Cardiac muscle cell (in vitro differentiated cells and primary cell): ENCODE data around the gene EVPLL. TPM values are rescaled to one million over a fixed set of nuclear protein-coding genes. Genes with fewer than 3 reads are reported as not detected.
"Not testable (repeated sequence)": the region's sequence is repeated elsewhere in the genome, so short reads cannot be mapped to it uniquely, and the experiment has no call there.

Experiments used
- DNase-seq, 2 donors: peaks; one replicate each; pipeline versions ENCODE4 v3.0.0 to v3.0.0-alpha.2; 2010 to 2017; ENCODE audit warnings: low read depth in 1 of 2, low spot score in 1 of 2
- H3K27ac ChIP-seq: fragments of 200-600 bp; sonication (generic); 2 replicates; pipeline ENCODE4 v1.5.1; 2016
- H3K27me3 ChIP-seq: fragments of 200-600 bp; sonication (generic); 2 replicates; pipeline ENCODE4 v1.6.0; 2016; ENCODE audit warnings: control low read depth
- H3K36me3 ChIP-seq: fragments of 200-600 bp; sonication (generic); 2 replicates; pipeline ENCODE4 v1.5.1; 2016; ENCODE audit warnings: control low read depth
- H3K4me1 ChIP-seq: fragments of 200-600 bp; sonication (generic); 2 replicates; pipeline ENCODE4 v1.8.1; 2017; ENCODE audit warnings: low read depth, mild to moderate bottlenecking, mixed run types
- H3K4me3 ChIP-seq: fragments of 200-600 bp; sonication (generic); 2 replicates; pipeline ENCODE4 v1.5.1; 2016; ENCODE audit warnings: mild to moderate bottlenecking
- H3K9me3 ChIP-seq: fragments of 200-600 bp; sonication (generic); 2 replicates; pipeline ENCODE4 v1.5.1; 2017; ENCODE audit warnings: low read depth, mild to moderate bottlenecking, control low read depth
- polyA plus RNA-seq: library from polyadenylated mRNA; unstranded; fragments of >200 nt; fragmentation: Nextera tagmentation; extraction: Ambion mirVana; gene quantifications from 2 replicates; pipeline ENCODE4 v1.2.1, GENCODE V29; 2016
- total RNA-seq: library from RNA; depleted of rRNA; stranded (reverse); fragments of >200 nt; gene quantifications from 2 replicates; pipeline ENCODE4 v1.2.3, GENCODE V29; 2016

EVPLL gene
- total and polyA plus RNA-seq, 2 experiments from 2014 or later, result not detected

- not testable (repeated sequence) for H3K9me3 ChIP-seq, H3K4me1 ChIP-seq, DNase-seq, H3K4me3 ChIP-seq, H3K27ac ChIP-seq, H3K36me3 ChIP-seq, H3K27me3 ChIP-seq
Measured at GRCh38 chr17:18401872-18402590, 24.5 kb downstream of the EVPLL start.

GRCh38 chr17:18403166-18403565, 25.6 kb downstream of the EVPLL start:
- not testable (repeated sequence) for H3K4me1 ChIP-seq, H3K4me3 ChIP-seq, H3K27ac ChIP-seq, H3K36me3 ChIP-seq, DNase-seq, H3K27me3 ChIP-seq, H3K9me3 ChIP-seq

DNA sequence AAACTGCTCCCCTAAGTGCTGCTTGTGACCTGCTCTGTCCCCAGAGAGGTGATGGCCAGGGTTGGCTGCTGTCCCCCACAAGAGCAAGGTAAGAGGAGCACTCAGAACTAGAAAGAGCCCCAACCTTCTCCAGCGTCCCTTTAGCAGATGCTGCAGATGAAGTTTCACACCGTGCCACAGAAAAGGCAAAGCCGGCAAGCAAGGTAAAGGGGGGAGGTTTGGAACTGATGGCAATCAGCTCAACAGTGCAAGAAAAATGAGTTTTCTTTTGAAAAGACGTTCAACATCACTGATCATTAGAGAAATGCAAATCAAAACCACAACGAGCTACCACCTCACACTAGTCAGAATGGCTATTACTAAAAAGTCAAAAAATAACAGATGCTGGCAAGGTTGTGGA, 26.0 kb downstream of the EVPLL start:
- DNase-seq, result not testable (repeated sequence)

GRCh38 chr17:18408906-18409305, 31.3 kb downstream of the EVPLL start:
- peak in 1 of 2 donors; percentile 2 for DNase-seq
- not testable (repeated sequence) for H3K9me3 ChIP-seq, H3K4me1 ChIP-seq

More for the DNA sequence above, 26.0 kb downstream of the EVPLL start:
- H3K27ac ChIP-seq, H3K36me3 ChIP-seq, H3K4me1 ChIP-seq, H3K27me3 ChIP-seq, H3K4me3 ChIP-seq, H3K9me3 ChIP-seq: not testable (repeated sequence)

GRCh38 chr17:18409321-18409720, 31.7 kb downstream of the EVPLL start:
- DNase-seq, result peak in 1 of 2 donors; percentile 17
- H3K27ac ChIP-seq, result not testable (repeated sequence)

More at GRCh38 chr17:18408906-18409305, 31.3 kb downstream of the EVPLL start:
- H3K4me3 ChIP-seq, H3K27me3 ChIP-seq, H3K27ac ChIP-seq, H3K36me3 ChIP-seq: not testable (repeated sequence)

DNA sequence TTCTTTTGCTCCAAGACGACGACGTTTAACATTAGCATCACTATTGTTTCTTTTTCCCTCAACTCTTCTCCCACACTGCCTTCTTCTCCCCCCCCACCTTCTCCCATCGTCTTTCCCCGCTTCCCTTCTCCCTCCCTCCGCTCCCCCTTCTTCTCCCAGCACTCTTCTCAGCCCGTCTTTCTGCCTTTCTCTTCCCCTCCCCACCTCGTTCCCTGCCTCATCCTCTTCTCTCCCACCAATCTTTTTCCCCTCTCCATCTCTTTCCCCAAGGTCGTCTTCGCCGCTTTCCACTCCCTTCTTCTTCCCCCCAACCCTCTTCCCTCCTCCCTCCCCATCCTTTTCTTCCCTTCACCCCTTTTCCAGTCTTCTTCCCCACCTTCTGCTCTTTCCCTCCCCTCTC, 33.2 kb downstream of the EVPLL start:
- not testable (repeated sequence) for H3K9me3 ChIP-seq, H3K27me3 ChIP-seq, H3K36me3 ChIP-seq, H3K27ac ChIP-seq, H3K4me1 ChIP-seq
- H3K4me3 ChIP-seq, result peak overlapping the region; percentile 86
- DNase-seq, result peak in 1 of 2 donors; percentile 20

More at GRCh38 chr17:18409321-18409720, 31.7 kb downstream of the EVPLL start:
- not testable (repeated sequence) for H3K9me3 ChIP-seq, H3K4me1 ChIP-seq, H3K36me3 ChIP-seq, H3K27me3 ChIP-seq, H3K4me3 ChIP-seq

DNA sequence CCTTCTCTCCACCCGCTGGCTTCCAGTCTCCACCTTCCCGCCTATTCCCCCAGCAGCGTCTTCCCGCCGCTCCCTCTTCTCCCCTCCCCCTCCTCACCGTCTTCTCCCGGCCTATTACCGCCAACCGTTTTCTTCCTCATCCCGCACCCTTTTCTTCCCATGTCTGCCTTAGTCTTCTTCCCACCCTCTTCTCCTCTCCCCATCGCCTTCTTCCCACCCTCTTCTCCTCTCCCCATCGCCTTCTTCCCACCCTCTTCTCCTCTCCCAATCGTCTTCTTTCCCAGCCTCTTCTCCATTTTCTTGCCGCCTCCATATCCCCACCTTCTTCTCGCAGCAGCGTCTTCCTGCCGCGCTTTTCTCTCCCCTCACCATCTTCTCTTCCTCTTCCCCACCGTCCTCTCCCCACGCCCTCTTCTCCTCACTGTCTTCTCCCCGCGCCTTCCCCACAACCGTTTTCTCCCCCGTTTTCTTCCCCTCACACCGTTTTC, 33.8 kb downstream of the EVPLL start:
- H3K4me1 ChIP-seq, H3K27me3 ChIP-seq, H3K9me3 ChIP-seq, H3K36me3 ChIP-seq: not testable (repeated sequence)
- Histone ChIP-seq H3K27ac (peak overlapping the region; percentile 68), H3K4me3 (peak overlapping the region; percentile 86)
- DNase-seq, result peak in 1 of 2 donors; percentile 69

- not testable (repeated sequence) for H3K27me3 ChIP-seq, DNase-seq, H3K4me1 ChIP-seq, H3K27ac ChIP-seq, H3K9me3 ChIP-seq, H3K36me3 ChIP-seq
- H3K4me3 ChIP-seq, result peak overlapping the region; percentile 86
Measured at GRCh38 chr17:18412001-18412538, 34.5 kb downstream of the EVPLL start.

DNA sequence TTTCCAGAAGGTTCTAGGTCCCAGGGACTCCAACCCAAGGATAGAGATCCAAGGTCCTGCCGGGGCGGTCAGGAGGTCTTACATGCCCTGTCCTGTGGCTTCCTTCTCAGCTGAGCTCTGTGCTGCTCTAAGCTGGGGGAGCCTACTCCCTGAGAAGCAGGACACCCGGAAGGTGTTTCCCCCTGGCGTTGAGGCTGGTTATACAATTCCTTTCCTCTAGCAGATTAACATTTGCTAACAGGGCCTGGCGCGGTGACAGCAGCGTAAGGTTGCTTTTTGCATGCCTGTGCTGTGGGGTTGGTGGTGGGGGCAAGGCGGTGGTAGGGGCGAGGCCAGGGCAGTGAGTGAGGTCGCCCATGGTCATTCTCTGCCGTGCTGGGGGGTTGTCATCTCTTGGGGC, 43.9 kb downstream of the EVPLL start:
- H3K27me3 ChIP-seq, H3K9me3 ChIP-seq, H3K36me3 ChIP-seq, H3K27ac ChIP-seq, H3K4me3 ChIP-seq, H3K4me1 ChIP-seq: not testable (repeated sequence)
- peak in 1 of 2 donors; percentile 38 for DNase-seq

DNA sequence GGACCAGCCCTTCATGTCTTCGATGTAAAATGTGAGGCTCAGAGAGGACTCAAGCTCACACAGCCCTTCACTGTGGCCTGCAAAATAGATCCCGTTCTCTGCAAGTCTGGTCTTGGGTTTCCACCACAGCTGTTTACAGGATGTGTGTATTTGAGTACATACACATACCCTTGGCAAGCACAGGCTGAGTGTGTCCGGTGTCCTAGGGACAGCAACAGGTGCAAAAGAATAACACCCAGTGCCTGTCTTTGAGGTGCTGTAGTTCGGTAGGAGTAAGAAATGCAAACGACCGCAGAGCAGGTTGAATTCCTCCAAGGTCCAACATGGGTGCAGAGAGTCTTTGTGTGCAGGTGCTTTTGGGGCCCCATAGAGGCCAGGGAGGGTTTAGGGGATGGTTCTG, 44.9 kb downstream of the EVPLL start:
- H3K4me3 ChIP-seq, H3K27me3 ChIP-seq, H3K36me3 ChIP-seq, DNase-seq, H3K9me3 ChIP-seq, H3K27ac ChIP-seq, H3K4me1 ChIP-seq: not testable (repeated sequence)

GRCh38 chr17:18423015-18423414, 45.4 kb downstream of the EVPLL start:
- not testable (repeated sequence) for H3K27ac ChIP-seq

DNA sequence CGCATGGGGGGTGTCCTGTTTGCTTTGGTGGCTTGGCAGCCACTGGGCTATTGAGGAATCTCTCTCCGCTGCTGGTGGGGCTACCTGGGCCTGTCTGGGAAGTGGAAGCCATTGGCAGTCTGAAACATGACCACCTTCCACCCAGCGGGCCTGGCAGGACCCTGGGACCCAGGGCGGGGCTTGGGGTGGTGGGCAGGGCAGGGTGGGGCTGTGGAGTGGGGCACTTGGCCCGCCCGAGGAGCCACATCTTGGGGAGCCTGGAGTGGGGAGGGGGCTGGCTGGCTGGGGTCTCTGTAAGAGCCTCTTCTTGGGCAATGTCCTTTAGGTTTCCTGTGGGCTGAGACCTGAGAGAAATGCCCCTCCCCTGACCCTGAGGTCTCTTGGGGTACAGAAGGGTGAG, 48.0 kb downstream of the EVPLL start:
- H3K27me3 ChIP-seq, H3K4me1 ChIP-seq, H3K27ac ChIP-seq, DNase-seq, H3K4me3 ChIP-seq, H3K9me3 ChIP-seq, H3K36me3 ChIP-seq: not testable (repeated sequence)

More at GRCh38 chr17:18423015-18423414, 45.4 kb downstream of the EVPLL start:
- H3K36me3 ChIP-seq, H3K27me3 ChIP-seq, H3K4me1 ChIP-seq, H3K4me3 ChIP-seq, DNase-seq, H3K9me3 ChIP-seq: not testable (repeated sequence)

GRCh38 chr17:18426639-18427038, 49.1 kb downstream of the EVPLL start:
- not testable (repeated sequence) for H3K4me1 ChIP-seq, H3K36me3 ChIP-seq, H3K27me3 ChIP-seq, DNase-seq, H3K4me3 ChIP-seq, H3K9me3 ChIP-seq, H3K27ac ChIP-seq

GRCh38 chr17:18432206-18432605, 54.6 kb downstream of the EVPLL start:
- H3K36me3 ChIP-seq, H3K4me3 ChIP-seq, H3K4me1 ChIP-seq, DNase-seq, H3K27me3 ChIP-seq, H3K9me3 ChIP-seq, H3K27ac ChIP-seq: not testable (repeated sequence)
